GM18499 (cell line): ENCODE results near the gene STARD7.
"Not testable (repeated sequence)": the region's sequence is repeated elsewhere in the genome, so short reads cannot be mapped to it uniquely, and the experiment has no call there.

ENCODE experiments used
- ATAC-seq: cut with Tn5 transposase; IDR thresholded peaks from one replicate; pipeline ENCODE4 v1.9.1; 2021; ENCODE audit warnings: moderate number of reproducible peaks; ENCODE audit not compliant: insufficient read depth, unreplicated experiment

The STARD7 gene

DNA sequence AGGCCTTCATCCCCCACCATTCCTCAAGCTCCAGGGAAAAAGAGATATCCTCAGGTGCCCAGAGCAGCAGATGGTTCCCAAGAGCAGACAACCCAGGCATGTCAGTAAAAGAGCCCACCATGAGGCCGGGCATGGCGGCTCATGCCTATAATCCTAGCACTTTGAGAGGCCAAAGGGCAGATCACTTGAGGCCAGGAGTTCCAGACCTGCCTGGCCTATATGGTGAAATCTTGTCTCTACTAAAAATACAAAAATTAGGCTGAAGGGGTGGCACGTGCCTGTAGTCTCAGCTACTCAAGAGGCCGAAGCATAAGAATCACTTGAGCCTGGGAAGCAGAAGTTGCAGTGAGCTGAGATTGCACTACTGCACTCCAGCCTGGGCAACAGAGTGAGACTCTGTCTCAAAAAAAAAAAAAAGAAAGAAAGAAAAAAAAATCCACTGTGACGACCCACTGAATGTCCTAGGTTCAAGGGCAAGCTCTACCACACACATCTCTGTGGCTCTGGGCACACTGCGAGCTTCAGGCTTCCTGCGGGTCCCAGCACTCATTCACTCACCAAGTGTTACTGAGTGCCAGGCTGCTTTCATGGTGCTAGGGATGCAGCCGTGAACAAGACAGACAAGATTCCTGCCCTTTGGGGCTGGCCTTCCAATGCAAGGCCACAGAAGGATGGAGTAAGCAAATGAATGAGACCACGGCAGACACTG, 56.9 kb downstream of the STARD7 start:
- no peak for ATAC-seq

DNA sequence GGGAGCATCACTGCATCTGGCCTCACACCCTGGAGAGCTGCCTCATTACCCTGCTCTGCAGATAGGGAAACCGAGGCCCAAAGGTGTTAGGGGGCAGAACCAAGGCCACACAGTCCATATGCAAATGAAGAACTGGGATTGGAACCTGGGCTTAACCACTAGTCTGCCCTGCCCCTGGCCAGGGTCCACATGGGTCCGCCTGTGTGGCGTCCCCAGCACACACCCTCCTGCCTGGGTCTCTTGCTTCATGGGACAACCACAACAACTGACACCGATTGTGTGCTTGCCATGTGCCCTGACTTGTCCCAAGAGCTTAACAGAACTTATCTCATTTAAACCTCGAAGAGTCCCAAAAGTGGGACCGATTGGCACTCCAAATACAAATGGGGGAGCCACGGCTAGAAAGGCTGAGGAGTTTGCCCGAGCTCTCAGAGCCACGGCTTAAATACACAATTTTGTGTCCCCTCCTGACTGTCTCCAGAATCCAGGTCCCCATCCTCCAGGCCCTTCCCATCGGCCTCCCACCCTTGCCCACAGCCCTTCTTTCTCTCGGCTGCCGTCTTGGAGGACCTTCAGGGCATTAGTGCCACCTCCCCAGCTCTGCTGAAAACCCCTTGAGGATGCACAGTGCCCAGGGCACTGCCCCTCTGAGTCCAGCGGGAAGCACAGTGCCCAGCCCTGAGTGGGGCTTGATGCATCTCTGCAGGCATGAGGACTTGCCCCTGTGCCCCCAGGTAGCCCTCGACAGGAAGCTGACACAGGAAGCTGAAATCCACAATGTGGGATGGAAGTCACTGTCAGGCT, 57.6 kb downstream of the STARD7 start:
- no peak for ATAC-seq

DNA sequence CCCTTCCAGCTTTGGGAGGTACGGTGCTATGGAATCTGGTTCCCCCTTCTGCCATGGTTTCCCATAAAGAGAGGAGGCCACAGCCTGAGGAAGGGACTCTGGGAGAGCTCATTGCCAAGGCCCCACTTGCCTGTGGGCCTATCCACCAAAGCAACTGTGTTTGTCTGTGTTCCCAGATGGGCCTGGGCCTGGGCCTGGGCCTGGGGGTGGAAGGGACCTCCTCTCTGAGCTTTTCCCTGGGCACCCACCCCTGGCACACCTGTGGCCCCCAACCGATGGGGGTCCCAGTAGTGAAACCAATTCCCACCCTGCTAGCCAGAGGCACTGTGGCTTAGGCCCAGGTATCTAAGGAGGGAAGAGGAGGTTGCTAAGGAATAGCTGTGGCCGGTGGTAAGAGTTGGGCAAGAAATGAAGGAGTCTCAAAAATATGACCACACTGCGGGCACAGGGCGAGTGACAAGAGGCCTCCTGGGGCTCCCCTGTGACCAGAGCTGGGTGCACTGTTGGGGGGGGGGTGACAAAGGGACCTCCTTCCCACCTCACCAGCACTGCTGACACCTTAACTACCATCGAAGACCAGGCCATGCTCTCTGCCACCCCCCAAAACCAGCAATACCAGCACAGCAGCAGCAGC, 58.5 kb downstream of the STARD7 start:
- ATAC-seq = no peak

DNA sequence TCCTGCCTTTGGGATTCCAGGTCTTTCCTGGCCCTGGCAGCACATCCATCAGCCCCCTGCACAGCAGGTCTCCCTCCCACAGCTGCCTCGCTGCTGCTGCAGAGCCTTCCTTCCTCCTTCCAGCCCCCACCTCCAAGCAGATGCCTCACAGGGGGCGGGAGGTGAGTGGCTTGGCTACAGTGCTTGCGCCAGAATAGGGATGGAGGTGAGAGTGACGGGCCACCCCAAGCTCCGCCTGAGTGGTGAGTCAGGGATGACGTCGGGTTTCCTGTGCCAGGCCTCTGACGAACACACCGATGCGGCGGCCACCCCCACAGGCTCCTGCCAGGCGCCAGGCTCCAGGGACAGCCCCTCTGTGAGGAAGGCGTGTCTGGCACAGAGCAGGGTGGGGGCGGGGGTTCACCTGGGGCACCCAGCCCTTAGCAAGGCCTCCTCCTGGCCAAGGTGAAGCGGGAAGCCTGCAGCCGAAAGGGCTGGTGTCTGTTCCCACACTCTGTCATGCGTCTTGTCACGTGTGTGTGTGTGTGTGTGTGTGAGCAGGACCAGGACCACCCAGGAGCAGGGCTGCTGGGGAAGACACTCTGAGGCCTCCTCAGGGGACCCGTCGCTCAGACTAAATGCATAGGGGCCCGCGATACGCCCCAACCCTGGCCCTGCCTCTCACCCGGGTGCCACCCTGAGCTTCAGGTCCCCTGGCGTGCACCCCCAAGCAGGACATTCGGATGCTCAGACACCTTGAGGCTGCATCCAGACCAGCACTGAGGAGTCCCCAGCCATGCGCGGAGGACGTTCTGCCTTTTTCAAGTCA, 60.0 kb downstream of the STARD7 start:
- ATAC-seq = peak; percentile 30

DNA sequence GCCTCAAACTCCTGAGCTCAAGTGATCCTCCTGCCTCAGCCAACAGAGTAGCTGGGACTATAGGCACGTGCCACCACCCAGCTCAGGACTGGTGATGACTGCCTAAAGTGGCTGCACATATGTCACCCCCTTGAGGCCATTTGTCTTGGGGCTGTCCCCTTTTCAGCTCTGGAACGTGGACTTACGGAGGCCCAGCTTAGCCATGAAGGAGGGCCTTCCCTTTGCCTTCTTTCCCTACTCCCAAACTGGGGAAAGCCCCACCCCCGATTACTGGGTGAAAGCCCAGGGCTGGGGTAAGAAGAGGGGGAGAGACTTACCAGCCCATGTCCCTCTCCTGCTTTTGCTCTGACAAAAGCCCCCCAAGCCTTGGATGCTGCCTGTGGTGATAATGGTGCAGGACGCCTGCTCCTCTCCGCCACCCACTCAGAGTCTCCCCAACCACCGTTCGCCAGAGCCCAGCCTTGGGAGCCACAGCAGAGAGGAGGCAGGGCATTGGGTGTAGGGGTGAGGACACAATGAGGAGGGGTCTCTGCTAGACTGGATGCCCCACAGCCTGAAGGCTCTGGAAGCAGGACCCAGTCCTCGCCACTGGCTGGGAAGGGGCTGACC, 60.9 kb downstream of the STARD7 start:
- no peak for ATAC-seq

DNA sequence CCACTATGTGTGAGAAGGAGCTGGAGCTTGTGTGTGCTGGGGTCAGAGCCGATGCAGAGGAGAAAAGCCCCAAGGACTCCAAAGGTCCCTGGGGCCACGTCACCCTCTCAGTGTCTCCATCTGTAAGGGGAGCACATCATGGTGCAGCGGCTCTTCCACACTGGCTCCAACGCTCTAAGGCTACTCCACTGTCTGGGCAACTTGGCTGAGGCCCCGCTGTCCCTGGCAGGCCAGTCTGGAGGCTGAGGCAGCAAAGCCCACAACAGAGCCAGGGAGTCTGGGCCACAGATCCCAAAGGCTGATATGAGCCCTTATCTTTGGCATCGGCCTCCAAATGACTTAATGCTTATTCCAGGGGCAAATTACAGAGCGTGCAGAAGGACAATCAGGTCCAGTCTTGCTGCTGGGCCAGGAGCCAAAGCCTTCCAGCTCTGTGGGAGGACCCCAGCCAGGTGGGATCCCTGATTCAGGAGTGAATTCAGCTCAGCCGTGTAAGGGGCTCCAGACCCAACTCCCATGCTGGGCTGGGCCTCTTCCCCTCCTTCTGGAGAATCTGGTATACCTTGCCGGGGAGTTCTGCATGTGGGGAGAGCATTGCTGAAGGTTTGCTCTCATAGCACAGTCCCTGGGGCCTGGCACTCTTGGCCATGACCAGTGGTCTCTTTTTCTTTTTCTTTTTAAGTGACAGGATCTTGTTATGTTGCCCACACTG, 61.6 kb downstream of the STARD7 start:
- ATAC-seq = no peak

DNA sequence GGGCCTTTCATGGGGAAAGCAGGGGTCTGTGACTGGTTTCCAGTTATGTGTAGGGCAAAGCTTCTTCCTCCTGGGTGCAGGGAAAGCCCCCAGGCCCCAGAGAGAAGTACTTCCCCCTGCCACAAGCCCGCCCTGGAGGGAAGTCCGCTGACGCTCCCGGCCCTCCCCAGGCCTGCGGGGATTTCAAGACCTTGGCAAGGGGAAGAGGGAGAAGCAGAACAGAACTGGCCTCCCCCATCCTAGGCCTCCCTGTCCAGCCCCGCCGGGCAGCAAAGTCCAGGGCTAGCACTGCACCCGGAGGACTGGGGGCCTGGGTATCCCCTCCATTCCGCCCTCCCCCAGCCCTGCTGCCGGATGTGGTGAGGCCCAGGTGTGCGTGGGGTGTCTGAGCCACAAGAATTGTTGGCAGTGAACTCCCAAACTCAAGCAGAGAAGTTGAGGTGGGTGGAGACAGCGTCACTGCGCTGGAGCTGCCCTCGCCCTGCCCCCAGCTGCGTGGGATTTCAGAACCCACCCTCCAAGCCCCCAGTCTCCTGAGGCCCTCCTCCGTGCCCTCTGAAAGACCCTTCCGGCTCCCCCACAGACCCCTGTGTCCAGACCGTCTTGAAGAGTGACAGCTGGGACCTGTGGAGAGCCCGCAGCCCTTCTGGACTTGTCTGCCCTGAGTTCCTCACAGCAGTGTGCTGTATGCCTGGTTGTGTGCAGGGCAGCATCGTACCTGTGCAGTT, 62.3 kb downstream of the STARD7 start:
- no peak for ATAC-seq

DNA sequence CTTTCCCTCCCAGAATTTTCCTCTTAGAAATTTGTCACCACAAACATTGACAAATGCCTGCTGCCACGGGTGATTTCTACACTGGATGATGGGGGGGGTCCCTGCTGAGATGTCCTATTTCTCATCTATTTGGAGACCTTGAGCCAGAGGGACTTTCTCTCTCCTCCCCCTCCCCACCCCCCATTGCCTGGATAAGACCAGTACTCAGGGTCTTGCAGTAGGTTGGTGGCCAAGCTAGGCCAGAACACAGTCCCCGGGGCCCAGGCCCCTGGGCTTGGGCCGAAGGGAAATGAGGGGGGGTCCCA, 62.8 kb downstream of the STARD7 start:
- ATAC-seq = no peak

DNA sequence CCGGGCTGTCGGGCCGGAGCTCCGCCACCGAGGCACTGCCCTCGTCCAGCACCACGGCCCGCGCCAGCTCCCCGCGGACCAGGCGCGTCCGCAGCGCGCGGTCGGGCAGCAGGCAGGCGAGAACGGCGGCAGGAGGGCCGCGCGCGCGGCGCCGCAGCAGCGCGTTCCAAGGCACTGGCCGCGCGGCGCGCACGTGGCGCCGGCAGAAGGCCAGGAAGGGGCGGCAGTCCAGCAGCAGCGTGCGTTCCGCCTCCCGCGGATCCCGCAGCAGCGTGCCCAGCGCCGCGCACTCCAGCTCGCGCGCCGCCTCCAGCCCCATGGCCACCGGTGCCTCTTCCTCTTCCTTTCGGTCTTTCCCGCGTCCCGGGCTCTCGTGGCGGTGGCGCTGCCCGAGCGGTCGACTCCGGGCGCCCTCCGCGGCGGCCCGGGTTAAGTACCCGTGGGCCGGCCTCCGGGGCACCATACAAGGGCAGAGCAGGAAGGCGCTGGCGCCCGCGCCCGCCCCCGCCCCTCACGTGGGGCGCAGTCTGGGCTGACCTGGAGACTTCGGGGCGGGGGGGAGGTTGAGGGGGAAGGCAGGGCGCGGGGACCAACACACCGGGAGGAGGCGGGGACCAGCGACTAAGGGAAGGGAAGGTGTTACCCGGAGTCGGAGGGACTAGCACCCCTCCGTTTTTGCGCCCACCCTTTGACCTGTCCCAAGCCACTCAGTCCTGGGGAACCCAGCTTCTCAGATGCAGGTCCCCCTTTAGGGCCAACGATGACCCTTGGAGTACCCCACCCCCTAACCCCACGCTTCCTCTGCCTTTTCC, 63.4 kb downstream of the STARD7 start, which contains the start of gene DUSP2:
Gene DUSP2, minus strand, starts transcription at position 405 of the 812 bp plus-strand sequence. Its CDS starts 86 bp downstream, at position 319.
- no peak for ATAC-seq

DNA sequence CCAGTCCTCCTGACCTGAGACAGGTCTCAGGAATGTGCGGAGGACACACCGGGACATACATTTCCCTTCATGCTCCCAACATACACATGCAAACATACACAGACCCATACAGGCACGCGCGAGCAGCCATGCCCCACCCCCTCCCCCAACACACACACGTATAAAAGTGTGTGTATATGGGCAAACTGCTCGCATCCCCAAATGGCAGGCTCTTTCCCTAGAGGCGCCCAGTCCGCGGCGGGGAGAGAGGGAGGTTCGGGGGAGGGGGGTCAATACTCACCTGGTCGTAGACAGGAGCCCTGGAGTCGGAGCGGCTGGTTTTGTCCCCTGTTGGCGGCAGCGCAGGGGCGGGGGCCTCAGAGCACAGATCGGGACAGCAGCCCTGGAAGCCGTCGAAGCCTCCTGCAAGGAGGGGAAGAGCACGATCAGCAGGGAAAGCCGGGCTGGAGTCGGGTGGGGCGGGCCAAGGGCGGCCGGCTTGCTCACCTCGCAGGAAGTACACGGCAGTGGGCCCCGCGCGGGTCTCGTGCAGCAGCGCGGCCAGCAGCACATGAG, 64.1 kb downstream of the STARD7 start:
- no peak for ATAC-seq

DNA sequence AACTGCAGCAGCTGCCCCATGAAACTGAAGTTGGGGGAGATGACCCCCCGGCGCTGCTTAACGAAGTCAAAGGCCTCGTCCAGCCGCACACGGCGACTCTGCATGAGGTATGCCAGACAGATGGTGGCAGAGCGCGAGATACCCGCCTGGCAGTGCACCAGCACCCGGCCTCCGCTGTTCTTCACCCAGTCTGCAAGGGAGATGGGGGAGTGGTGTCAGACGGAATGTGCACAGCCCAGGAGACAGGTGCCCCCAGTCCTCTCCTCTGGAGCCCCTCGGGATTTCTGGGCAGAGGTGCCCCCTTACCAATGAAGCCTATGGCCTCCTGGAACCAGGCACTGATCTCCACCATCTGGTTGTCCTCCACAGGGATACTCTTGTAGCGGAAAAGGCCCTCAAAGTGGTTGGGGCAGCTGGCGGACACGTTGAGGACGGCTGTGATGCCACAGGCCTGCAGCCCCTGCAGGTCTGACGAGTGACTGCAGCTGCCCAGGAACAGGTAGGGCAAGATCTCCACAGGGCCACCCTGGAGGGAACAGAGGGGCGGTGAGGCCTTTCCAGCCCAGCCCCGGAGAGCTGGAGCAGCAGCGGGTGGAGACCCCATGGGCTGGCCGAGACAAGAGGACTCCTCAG, 64.7 kb downstream of the STARD7 start:
- ATAC-seq = no peak

DNA sequence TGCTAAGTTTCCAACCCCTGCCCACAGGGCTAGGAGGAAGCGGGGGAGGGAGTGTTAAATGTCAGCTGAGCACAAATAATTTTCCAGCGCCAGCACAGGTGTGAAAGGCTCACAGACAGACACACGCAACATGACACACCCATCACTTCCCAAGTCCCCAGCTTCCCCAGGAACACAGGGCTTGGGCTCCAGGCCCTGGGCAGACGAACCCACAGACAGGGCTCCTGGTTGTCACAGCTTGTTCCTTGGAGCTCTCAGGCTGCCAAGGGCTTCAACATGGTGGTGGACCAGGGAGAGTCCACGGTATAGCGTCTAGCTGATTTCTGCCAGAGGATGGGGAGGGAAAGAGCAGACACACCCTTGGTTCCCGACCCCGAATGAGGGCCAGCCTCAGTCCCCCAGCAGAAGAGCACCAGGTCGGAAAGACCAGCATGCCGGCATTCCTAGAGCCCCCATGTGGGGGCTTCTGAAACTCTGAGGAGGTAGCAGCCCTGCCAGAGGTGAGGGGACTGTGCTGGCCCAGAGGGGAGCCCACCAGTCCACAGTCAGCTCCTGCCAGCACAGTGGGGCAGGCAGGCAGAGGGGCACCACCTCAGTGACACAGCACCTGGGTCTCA, 65.3 kb downstream of the STARD7 start:
- ATAC-seq = no peak

DNA sequence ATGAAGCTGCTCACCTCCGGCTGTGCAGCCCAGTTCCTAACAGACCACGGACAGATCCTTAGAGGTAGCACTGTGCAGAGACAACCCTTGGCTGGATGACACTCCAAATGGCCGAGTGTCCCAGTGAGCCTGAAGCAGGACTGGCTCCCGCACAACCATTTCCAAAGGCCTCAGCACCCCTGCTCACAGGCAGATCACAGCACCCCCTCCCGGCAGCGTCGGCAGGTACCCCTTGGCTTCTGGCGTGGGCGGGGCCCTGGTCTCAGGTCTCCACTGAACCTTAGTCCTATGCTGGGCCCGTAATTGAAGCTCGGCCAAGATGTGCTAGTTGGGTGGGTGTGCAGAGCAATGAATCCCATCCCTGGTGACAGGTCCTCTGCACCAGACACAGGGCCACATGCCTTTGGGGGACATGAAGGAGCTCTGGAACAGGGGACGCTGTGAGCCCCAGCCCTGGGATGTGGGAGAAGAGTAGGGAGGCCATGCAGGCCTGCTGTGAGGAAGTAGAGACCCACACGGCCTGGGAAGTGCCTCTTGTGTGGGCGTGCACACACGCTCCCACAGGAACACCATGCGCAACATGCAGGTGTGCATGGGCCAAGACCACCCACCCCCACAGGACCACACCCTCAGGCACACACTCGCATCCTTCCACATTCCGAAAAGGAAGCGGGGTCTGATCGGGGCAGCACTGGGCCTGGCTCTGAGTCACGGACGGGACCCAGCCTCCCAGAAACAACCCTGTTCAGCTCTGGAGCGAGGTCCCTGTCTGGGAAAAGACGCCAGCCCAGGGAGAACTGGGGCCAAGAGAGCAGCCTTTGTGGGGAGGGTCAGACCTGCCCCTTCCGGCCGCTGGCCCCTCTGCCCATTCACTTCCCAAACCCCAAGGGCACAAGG, 66.2 kb downstream of the STARD7 start:
- no peak for ATAC-seq

DNA sequence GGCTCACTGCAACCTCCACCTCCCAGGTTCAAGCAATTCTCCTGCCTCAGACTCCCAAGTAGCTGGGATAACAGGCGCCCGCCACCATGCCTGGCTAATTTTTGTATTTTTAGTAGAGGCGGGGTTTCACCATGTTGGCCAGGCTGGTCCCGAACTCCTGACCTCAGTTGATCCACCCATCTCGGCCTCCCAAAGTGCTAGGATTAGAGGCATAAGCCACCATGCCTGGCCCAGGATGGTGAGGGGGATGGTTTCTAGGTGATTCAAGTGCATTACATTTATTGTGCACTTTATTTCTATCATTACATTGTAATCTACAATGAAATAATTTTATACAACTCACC, 67.0 kb downstream of the STARD7 start:
- ATAC-seq = not testable (repeated sequence)

DNA sequence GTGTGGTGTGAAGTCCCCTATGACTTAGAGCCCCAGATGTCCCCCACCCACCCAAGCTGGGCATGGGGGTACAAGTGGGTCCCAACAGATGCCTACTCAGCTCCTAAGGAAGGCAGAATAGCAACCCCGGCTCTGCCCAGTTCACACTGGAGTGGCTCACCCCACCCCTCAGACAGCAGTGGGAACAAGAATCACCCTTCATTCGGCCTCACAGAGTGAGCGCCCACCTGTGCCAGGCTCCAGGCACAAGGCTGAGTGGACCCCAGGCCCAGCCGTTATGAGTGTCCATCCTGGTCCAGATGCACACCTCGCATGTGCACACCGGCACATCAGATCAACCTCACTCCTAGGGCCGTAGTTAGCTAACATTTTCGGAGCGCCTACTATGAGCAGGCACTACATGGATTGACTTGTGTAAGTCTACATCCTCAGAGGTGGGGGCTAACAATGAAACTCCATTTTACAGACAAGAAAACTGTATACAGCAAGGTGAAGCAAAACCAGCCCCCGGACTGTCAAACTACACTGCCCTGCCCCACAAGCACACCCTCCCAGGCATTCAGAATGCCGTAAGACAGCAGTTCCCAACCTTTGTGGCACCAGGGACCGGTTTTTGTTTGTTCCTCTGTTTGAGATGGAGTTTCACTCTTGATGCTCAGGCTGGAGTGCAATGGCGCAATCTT, 67.5 kb downstream of the STARD7 start:
- ATAC-seq = no peak
